HG02840 (cell line): ENCODE results near the gene SLC12A7.
"Not testable (repeated sequence)": the region's sequence is repeated elsewhere in the genome, so short reads cannot be mapped to it uniquely, and the experiment has no call there.

ENCODE experiments used
- ATAC-seq: cut with Tn5 transposase; IDR thresholded peaks from one replicate; pipeline ENCODE4 v1.9.1; 2021; ENCODE audit warnings: mild to moderate bottlenecking, moderate library complexity, moderate number of reproducible peaks; ENCODE audit not compliant: unreplicated experiment, low FRiP score

The SLC12A7 gene

DNA sequence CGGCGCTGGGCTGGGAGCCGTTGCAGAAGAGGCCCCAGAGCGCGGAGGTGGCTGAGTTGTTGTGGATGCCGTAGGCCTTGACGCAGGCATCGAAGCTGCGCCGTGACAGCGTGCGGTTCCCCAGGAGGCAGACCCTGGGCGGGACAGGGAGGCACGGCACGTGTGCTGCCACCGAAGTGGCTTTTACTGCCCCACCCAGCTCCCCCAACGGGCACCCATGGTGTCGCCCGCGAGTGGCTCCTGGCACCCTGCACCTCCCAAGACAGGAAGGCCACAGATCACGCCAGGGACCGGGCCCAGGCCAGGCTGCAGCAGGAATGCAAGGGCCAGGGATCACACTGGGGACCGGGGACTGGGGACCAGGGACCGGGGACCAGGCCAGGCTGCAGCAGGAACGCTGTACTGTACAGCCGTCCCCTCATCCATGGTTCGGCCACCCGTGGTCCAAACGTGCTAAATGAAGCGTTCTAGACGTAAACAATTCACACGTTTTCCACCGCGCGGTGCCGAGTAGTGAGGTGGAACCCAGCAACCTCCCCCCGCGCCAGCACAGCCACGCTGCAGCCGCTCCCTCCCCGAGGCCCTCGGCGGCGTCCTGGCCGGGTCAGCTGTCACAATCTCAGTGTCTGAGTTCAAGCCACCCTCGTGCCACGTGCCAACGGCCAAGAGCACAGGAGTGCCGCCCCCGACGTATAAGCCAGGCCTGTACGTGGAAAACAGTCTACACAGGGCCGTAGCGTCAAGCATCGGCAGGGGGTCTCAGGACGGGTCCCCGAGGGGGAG is 27.8 kb downstream of the SLC12A7 start:
- no peak for ATAC-seq

DNA sequence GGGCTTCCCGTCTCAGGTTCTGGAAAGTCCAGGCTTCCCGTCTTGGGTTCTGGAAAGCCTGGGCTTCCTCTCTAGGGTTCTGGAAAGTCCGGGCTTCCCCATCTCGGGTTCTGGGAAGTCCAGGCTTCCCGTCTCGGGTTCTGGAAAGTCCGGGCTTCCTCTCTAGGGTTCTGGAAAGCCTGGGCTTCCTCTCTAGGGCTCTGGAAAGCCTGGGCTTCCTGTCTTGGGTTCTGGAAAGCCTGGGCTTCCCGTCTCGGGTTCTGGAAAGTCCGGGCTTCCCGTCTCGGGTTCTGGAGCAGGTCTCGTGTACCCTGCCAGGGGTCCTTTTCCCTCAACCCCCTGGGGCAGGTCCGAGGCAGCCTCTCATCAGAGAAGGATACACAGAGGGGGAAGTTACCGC is 28.8 kb downstream of the SLC12A7 start:
- not testable (repeated sequence) for ATAC-seq

DNA sequence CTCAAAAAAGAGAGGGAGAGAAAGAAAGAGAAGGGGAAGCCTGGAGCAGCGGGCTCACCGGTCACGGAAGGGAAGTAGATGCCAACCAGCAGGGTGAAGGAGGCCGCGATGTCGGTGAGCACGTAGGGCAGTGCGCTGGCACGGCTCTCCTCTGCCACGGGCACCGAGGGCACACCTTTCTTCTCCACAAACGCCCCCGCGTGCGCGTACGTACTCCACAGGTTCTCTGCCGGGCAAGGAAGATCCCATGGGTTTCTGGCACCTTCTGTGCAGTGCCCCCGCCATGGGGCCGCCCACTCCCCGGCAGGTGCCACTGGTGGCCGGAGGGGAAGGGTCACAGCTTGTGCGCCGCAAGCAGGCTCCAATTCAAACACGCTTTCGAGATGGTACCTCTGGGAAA is 30.3 kb downstream of the SLC12A7 start:
- ATAC-seq = no peak

DNA sequence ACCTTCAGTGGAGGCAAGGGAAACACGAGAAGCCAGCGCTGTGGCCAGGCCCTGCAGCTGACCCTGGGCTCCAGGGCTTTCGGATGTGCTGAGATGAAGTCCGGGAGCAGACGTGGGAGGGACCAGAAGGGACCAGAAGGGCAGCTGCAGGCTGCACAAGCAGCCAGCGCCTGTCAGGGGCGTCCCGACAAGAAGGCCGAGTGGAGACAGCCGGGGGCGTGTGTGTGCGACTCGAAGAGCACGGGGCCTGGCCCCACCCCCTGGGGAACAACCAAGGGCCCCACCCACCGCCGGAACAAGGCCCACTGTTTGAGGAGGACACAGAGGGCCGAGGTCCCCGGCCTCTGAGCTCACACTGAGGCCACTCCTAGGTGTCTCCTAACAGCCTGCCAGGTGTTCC is 31.4 kb downstream of the SLC12A7 start:
- no peak for ATAC-seq

DNA sequence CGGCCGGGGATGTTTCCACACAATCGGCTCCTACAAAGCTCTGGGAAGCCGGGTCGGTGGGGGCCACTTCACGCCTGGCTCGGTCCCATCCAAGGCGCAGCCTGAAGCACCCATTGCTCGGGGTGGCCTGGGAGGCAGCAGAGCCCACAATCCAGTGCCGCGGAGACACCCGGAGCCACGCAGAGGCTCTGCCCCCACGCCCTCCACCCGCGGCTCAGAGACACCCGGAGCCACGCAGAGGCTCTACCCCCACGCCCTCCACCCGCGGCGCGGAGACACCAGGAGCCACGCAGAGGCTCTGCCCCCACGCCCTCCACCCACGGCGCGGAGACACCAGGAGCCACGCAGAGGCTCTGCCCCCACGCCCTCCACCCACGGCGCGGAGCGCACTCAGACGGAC is 31.9 kb downstream of the SLC12A7 start:
- no peak for ATAC-seq

DNA sequence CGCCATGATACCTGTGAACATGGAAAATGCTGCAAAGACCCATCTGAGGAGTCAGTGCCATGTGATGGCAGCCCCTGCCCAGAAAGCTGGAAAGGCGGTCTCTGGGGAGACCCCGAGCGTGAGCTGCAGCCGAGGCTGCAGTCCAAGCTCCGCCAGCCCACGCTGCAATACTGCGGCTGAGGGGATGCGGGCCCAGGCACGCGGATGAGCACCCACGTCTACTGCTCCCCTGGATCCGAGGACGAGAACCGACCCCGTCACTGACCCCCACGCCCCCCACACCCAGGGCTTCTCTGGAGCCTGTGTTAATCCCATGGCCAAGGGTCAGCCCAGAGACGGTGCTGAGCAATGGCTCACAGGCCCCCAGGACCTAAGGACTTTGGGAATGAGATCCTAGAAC is 32.4 kb downstream of the SLC12A7 start:
- ATAC-seq = no peak

DNA sequence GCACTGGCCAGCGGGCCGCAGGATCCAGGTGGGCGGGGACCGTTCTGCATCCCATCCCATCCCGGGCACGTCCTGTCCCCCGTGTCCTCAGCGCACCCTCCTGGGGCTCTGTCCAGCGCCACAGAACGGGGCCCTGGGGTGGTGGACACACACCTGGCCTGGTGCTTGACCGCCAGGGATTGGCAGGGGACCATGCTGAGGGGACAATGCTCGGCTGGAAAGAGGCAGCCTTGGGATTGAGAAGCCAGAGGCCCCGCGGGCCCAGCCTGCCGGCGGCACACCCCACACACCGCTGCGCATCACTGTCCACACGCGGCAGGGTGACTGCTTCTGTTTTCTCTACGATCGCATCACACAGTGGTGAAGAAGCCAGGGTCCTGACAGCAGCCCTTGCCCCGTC is 33.0 kb downstream of the SLC12A7 start:
- no peak for ATAC-seq

DNA sequence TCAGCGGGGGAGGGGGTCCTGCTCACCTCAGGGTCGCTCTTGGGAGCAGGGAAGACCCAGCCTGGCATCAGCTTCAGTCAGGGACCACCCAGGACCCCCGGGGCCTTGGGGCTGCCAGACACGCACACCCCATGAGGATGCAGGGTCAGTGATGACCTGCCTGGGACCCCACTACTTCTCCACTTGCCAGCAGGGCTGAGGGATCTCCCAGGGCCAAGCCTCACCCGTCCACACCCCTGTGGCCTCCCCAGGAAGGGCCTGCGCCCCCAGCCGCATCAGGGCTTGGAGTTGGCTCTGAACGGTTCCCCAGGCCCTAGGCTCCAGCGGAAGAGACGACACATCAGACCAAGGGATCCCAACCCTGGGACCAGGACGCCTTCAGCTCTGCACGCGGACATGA is 33.7 kb downstream of the SLC12A7 start:
- no peak for ATAC-seq

DNA sequence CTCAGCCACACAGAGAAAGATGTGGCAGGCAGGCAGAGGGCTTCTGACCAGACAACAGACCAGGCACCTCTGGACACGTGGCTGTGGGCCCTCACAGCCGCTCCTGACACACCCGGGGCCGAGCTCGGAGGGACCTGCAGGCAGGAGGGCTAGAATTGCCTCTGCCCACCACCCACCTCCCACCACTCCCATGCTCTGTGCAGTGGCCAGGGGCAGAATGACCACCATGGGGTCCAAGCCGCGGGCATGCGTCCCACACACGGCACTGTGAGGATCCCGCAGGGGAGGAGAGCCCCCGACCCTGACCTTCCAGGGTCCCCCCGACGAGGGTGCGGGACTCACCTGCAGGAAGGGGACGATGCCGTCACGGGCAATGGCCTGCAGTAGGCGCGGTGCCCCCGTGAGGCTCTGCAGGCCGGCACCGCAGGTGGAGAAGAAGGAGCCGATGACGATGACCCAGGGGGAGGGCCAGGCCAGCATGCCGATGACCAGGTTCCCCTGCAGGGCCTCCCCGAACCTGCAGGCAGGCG is 34.3 kb downstream of the SLC12A7 start:
- ATAC-seq = no peak

DNA sequence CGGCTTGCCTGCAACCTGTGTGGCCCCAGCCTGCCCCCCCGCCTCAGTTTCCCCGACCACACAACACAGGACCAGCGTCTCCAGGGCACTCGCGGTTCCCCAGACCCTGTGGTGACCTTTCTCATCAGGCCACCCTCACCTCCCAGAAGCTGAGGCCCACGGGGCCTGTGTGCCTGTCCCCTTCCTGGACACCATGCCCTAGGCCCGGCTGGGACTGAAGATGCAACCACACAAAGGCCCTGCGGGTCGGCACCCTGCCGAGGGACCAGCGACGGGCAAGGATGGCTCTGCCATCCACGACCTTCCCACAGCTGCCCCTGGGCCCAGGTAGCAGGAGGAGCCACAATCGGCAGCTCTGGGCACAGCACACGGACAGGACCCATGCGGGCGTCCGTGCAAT is 34.8 kb downstream of the SLC12A7 start:
- no peak for ATAC-seq

DNA sequence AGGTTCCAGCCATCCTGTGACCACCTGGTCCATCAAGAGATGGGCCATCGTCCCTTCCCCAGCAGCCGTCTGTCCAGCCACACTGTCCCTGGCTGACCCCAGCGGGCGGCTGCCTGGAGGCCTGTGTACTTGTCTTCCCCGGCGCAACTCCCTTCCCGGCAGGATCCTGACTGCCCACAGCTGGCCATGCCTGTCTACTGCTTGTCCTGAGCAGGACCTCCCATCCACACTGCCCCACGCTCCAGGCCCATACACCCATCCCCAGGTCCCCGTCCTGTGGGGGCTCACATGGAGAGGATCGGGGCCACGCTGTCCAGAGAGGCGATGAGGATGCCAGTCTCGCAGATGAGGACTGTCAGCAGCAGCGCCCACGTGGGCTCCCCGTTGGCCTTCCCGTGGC is 35.5 kb downstream of the SLC12A7 start:
- no peak for ATAC-seq

DNA sequence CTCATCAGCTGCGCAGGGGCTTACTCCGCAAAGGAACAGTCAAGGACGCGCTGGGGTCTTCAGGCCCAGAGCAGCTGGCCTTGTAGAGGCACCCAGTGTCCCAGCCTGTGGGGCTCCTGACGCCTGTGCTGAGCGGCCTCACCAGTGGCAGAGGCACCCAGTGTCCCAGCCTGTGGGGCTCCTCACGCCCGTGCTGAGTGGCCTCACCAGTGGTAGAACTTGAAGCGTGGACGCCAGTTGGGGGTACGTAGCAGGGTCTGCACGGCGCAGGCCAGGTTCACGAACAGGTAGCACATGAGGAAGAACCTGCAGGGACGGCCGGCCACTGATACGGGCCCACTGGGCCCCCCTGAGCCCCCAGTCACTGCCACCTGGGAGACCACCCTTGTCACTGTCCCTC is 35.9 kb downstream of the SLC12A7 start:
- no peak for ATAC-seq

DNA sequence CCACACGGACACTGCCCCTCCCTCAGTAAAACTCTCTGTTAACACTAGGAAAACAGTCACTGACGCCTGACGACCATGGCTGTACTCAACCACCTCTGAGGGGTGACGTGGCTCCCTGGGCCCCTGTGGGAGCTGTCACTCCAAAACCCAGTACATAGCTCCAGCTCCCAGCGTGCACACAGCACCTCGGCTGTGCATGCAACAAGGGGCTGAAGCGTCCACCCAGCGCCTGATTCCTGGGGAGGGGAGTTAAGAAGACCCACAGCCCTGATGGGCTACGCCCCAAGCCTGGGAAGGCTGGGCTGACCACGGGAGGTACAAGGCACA is 36.3 kb downstream of the SLC12A7 start:
- ATAC-seq = no peak

DNA sequence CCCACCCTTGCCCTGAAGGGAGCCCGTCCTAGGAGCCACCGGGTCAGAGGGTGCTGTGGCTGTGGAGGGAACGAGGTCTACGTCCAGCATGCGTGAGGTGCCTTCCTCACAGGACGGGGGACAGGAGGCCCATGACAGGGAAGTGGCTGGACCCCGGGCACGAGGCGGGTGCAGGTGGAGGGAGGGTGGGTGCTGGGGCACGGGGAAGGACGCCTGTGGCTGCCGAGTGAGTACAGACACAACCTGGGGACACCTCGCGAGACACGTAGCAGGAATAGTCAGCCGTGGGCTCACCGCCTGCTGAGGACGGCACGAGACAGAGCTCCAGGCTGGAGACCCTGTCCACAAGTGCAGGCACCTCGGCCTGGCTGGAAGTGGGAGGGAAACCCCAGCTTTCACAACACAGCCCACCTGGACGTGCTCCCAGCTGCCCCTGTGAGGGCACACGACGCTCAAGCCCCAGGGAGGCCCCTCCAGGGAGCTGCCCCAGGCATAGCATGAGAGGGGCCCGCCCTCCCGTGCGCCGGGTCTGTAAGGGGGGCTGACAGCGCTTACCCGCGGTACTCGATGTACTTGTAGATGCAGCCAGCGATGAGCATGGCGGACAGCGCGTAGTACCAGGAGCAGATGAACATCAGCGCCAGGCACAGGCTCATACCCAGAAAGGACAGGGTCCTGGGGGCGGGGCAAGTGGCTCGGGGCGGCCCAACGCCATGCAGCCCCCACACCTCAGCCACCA is 36.9 kb downstream of the SLC12A7 start:
- no peak for ATAC-seq

DNA sequence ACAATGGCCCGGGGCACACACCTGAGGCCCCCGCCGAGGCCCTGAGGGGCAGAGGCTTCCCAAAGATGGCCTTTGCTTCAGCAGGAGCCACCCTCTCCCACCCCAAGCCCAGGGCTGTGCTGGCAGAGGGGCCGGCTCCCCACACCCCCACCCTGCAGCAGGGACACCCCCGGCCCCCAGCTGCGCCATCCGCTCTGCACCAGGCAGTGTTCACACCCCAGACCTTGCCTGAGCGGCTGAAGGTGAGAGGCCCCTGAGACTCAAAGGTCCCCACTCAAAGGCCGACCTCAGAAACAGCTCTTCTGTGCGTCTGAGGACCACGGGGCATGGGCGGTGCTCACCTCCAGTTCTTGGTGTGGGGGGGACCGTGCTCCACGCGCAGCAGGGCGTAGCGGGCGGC is 37.6 kb downstream of the SLC12A7 start:
- no peak for ATAC-seq

DNA sequence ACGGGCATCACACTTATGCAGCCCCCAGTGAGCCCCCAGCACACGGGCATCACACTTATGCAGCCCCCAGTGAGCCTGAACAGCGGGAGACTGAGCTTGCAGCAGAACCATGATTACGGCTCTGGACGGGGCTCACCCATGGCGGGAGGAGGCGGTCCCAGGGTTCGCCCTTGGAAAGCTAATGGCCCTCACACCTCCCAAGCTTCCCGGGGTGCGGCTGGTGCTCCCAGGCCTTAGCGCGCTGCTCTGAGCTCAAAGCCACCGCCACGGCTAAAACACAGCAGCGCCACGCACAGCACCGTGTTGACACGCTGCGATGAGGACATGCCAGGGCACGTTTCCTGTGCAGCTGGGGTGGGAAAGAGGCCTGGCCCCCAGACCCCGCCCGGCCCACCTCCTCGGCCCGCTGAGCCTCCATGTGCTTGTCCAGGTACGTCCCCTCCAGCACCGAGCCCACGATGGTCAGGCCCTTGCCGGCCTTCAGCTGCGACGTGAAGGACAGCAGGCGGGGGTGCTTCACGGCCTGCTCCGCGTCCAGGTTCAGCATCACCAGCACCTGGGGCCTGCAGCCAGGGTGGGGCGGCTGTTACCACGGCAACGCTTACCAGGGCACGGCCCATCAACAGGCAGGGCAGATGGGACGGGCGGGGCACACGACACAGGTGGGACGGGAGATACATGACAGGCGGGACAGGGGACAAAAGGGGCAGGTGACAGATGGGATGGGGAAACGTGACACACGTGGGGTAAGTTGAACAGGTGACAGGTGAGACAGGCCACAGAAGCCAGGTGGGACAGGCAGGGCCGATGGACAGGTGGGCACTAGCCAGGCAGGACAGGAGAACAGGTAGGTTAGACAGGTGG is 38.4 kb downstream of the SLC12A7 start:
- no peak for ATAC-seq

DNA sequence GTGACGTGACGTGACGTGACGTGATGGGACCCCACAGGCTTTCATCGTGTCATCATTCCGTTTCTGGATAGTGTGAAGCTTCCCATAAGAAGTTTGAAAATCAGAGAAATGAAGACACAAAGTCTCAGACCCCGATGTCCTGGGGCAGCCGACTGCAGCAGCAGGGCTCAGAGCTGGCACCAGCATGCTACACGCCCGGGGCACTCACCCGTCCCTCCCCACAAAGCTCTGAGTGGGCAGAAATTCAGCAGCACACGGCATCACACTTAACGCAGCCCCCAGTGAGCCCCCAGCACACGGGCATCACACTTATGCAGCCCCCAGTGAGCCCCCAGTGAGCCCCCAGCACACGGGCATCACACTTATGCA is 42.2 kb downstream of the SLC12A7 start:
- ATAC-seq = no peak

DNA sequence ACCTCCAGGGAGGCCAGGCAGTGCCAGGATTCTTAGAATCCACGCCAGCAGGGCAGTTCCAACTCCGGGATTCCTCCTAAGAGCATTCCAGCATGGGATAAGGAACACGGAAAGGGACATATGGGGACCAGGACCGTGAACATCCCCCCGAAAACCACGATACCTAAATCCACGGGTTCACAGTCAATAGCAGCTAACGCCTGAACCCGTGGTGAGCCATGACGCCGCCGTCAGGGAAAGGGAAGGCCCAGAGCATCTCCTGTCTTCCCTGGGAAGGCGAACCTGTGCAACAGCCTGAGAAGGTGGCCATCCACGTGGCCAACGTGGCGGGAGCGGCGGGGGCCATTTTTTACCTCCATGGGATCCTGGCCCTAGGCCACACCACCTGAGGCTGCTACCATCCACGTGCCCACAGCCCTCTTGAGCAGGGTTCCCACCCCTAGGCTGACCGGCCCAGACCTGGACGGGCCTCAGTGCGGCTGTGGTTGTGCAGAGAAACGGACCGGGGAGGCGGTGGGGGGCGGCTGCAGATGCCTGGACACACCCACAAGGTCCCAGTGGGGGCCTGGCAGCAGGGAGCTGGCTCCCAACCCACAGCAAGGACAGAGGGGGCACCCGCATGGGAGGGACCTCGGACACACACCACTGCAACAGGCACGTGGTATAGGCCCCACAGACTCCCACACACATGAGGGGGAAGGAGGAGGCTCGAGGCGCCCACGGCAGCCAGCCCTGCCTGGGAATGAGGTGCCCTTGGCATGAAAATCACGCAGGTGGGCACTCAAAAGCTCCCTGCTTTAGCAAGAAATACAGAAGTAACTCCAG is 42.8 kb downstream of the SLC12A7 start:
- ATAC-seq = no peak

DNA sequence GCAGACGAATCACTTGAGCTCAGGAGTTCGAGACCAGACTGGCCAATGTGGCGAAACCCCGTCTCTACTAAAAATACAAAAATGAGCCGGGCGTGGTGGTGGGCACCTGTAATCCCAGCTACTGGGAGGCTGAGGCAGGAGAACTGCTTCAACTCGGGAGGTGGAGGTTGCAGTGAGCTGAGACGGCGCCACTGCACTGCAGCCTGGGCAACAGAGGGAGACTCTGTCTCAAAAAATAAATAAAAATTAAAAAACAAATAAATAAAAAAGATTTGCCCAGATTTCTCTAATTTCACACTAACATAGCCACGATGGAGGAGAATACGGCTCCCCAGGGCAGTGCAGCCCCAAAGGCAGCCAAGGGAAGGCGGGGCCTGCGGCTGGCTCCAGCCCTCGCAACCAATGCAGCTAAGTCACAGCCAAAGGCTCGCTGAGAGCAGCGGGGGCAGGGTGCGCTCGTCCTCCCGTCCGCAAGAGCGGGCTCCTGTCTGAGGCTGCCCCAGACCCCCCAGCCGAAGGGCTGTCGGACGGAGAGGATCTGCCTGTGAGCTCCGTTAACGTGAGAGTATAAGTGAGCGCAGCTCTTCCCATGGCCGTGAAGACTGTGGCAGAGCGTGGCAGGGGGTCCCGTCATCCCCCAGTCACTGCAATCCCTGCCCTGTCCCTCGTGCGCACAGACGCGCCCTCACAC is 43.5 kb downstream of the SLC12A7 start:
- ATAC-seq = no peak
